Osteoblast (primary cell): Measurements from ENCODE around the gene UPK2. TPM values are rescaled to one million over a fixed set of nuclear protein-coding genes. Genes with fewer than 3 reads are reported as not detected.
A peak's percentile ranks its signal among the peaks of the same experiment; 100 is the strongest.

Source experiments
- DNase-seq: peaks from one replicate; pipeline ENCODE4 v3.0.0; 2011; ENCODE audit warnings: low spot score, mixed read lengths; ENCODE audit not compliant: insufficient read length; ENCODE audit errors: missing footprints
- H2AFZ ChIP-seq: 2 replicates; pipeline ENCODE4 v1.6.0; 2011; ENCODE audit warnings: mild to moderate bottlenecking, low read length
- H3K27ac ChIP-seq: 2 replicates; pipeline ENCODE4 v1.5.1; 2011; ENCODE audit warnings: mild to moderate bottlenecking, low read depth, low read length, moderate library complexity
- H3K27me3 ChIP-seq: 2 replicates; pipeline ENCODE4 v1.6.0; 2012; ENCODE audit warnings: mild to moderate bottlenecking, control low read depth, inconsistent platforms, low read length, moderate library complexity; ENCODE audit not compliant: insufficient read depth
- H3K36me3 ChIP-seq: 2 replicates; pipeline ENCODE4 v1.5.1; 2011; ENCODE audit warnings: mild to moderate bottlenecking, low read length, control low read depth, moderate library complexity; ENCODE audit not compliant: insufficient read depth
- H3K4me1 ChIP-seq: 2 replicates; pipeline ENCODE4 v1.5.1; 2011; ENCODE audit warnings: mild to moderate bottlenecking, low read length, control low read depth, moderate library complexity; ENCODE audit not compliant: insufficient read depth
- H3K4me2 ChIP-seq: 2 replicates; pipeline ENCODE4 v1.6.0; 2011; ENCODE audit warnings: mild to moderate bottlenecking, low read length; ENCODE audit not compliant: insufficient read depth
- H3K4me3 ChIP-seq: fragments of 200-600 bp; sonication (generic); 3 replicates; pipeline ENCODE4 v1.5.1; 2012; ENCODE audit warnings: mild to moderate bottlenecking, low read length, inconsistent platforms; ENCODE audit not compliant: insufficient read depth
- H3K79me2 ChIP-seq: 2 replicates; pipeline ENCODE4 v1.6.0; 2012; ENCODE audit warnings: mild to moderate bottlenecking, low read length, control low read depth, inconsistent platforms; ENCODE audit not compliant: insufficient read depth
- H3K9me3 ChIP-seq: 2 replicates; pipeline ENCODE4 v1.5.1; 2011; ENCODE audit warnings: low read depth, low read length, control low read depth
- H4K20me1 ChIP-seq: 2 replicates; pipeline ENCODE4 v1.6.0; 2012; ENCODE audit warnings: mild to moderate bottlenecking, low read length, control low read depth; ENCODE audit not compliant: insufficient read depth
- total RNA-seq: library from RNA; depleted of rRNA; stranded (reverse); fragments of >200 nt; gene quantifications from 2 replicates; pipeline ENCODE4 v1.2.3, GENCODE V29; 2012
- TF ChIP-seq, protein P1 (sequence below): IDR thresholded peaks from 2 replicates; pipeline ENCODE4 v1.5.1; 2011; ENCODE audit warnings: mild to moderate bottlenecking, low read depth, low read length, moderate library complexity; ENCODE audit errors: extremely low read depth

The UPK2 gene
- total RNA-seq, 1 donor, result not detected

DNA sequence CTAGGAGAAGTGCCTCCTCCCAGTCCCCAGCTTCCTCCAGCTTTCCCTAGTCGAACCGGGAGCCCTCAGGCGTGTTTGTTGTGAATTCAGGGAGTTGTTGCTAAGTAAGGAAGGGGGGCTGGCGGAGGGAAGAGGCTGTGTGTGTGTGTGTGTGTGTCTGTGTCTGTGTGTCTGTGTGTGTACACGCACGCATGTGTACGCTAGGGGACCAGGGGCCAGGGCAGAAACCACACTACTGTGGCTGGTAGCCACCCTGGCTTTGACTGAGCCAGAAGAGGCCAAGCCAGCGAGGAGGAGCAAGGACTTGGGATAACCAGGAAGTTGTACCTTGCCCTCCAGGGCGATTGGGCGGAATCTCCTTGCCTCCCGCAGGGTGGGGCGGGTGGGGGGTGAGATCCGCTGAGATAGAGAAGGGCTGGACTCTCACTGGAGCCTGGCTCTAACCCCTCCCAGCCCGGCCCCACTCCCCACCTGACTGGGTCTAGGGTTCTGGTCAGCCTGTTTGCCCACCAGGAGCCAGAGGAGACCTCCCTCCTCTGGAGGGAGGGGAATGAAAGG lies 37.9 kb upstream of the UPK2 start:
- Histone ChIP-seq H3K9me3 (no peaks in the 10 kb centered on the region), H3K27ac (peak overlapping the region; percentile 99), H3K36me3 (no peaks in the 10 kb centered on the region), H2AFZ (no peak overlapping the region), H3K4me1 (peaks cover 92% of the 10 kb centered on the region), H4K20me1 (peaks cover 38% of the 10 kb centered on the region), H3K79me2 (peaks cover 95% of the 10 kb centered on the region), H3K4me3 (peak overlapping the region; percentile 55), H3K27me3 (no peaks in the 10 kb centered on the region), H3K4me2 (peak overlapping the region; percentile 76)
- DNase-seq, result peak; percentile 94
- TF ChIP-seq, protein P1, sequence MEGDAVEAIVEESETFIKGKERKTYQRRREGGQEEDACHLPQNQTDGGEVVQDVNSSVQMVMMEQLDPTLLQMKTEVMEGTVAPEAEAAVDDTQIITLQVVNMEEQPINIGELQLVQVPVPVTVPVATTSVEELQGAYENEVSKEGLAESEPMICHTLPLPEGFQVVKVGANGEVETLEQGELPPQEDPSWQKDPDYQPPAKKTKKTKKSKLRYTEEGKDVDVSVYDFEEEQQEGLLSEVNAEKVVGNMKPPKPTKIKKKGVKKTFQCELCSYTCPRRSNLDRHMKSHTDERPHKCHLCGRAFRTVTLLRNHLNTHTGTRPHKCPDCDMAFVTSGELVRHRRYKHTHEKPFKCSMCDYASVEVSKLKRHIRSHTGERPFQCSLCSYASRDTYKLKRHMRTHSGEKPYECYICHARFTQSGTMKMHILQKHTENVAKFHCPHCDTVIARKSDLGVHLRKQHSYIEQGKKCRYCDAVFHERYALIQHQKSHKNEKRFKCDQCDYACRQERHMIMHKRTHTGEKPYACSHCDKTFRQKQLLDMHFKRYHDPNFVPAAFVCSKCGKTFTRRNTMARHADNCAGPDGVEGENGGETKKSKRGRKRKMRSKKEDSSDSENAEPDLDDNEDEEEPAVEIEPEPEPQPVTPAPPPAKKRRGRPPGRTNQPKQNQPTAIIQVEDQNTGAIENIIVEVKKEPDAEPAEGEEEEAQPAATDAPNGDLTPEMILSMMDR, result no peak

DNA sequence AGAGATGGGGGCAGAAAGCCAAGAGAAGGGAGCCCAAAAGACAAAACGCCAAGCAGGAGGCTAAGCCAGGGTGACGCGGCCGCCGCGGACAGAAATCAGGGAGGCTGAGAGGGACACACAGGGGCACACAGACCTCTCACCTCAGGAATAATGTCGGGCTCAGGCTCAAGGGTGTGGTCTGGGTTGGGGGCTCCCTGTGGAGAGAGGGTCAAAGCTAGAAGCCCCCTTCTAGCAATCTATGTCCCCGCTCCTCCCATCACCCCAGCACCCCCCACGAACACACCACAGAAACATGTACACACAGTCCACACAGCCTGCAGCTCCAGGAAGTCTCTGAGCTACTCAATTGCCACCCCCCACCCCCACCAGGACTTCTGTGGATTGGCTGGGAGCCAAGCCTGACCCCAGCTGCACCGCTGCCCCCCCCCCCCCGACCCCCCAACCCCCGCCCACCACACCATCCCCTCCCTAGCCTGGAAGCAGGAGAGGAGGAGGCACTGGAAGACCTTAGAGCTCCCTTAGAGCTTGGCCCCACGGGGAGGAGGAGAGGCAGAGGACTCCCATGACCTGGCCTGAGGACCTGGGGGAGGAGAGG lies 37.3 kb upstream of the UPK2 start:
- Histone ChIP-seq H4K20me1 (peaks cover 44% of the 10 kb centered on the region), H3K27me3 (no peaks in the 10 kb centered on the region), H3K79me2 (peaks cover 95% of the 10 kb centered on the region), H3K27ac (peak overlapping the region; percentile 99), H3K4me1 (peaks cover 93% of the 10 kb centered on the region), H3K36me3 (no peaks in the 10 kb centered on the region), H3K4me2 (peak overlapping the region; percentile 97), H3K4me3 (peak overlapping the region; percentile 99), H3K9me3 (no peaks in the 10 kb centered on the region), H2AFZ (no peak overlapping the region)
- DNase-seq, result peak; percentile 65
- TF ChIP-seq, protein P1, result no peak

- H3K79me2 ChIP-seq, result peaks cover 85% of the 10 kb centered on the region
- no peaks in the 10 kb centered on the region for H3K27me3 ChIP-seq
- peaks cover 56% of the 10 kb centered on the region for H4K20me1 ChIP-seq
- H3K36me3 ChIP-seq, result no peaks in the 10 kb centered on the region
- TF ChIP-seq, protein P1, result no peak
- peak overlapping the region; percentile 99 for H3K4me3 ChIP-seq
- H3K9me3 ChIP-seq, result no peaks in the 10 kb centered on the region
- H3K27ac ChIP-seq, result peak overlapping the region; percentile 92
- peak overlapping the region; percentile 97 for H3K4me2 ChIP-seq
- H2AFZ ChIP-seq, result no peak overlapping the region
- DNase-seq, result peak; percentile 96
- peaks cover 79% of the 10 kb centered on the region for H3K4me1 ChIP-seq
Observed at GRCh38 chr11:118921121-118921928, 34.8 kb upstream of the UPK2 start.
